WTC11 (cell line): ENCODE results near the gene C1orf232. TPM values are rescaled to one million over a fixed set of nuclear protein-coding genes. Genes with fewer than 3 reads are reported as not detected.

Source experiments
- ATAC-seq: fragments of 200-7000 bp; cut with Tn5 transposase; 2 replicates; pipeline ENCODE4 v1.10.0; 2021; ENCODE audit warnings: mild to moderate bottlenecking, moderate library complexity
- CTCF ChIA-PET: fragments of 300-600 bp; sonication (Branson Sonifier 250); formaldehyde crosslinking; loops from one replicate; lab custom pipeline; 2021; ENCODE audit warnings: antibody characterized with exemption; lab: Charles Lee
- POLR2A ChIA-PET: fragments of 350-600 bp; sonication (Branson Sonifier 250); formaldehyde crosslinking; loops from one replicate; lab custom pipeline; 2021; ENCODE audit warnings: antibody characterized with exemption; lab: Charles Lee
- DNase-seq: peaks from one replicate; pipeline ENCODE4 v3.0.0; 2021; ENCODE audit warnings: low spot score
- H3K27ac Mint-ChIP-seq: 2 replicates; pipeline ENCODE4 v1.8.0; 2021; ENCODE audit warnings: mixed read lengths
- H3K27me3 Mint-ChIP-seq: 2 replicates; pipeline ENCODE4 v1.8.0; 2021; ENCODE audit warnings: low read depth, mild to moderate bottlenecking, moderate library complexity, mixed read lengths
- H3K36me3 Mint-ChIP-seq: 2 replicates; pipeline ENCODE4 v1.8.0; 2021; ENCODE audit warnings: mixed read lengths
- H3K4me1 Mint-ChIP-seq: 2 replicates; pipeline ENCODE4 v1.8.0; 2022; ENCODE audit warnings: mixed read lengths
- H3K4me3 Mint-ChIP-seq: 2 replicates; pipeline ENCODE4 v1.8.0; 2021; ENCODE audit warnings: mild to moderate bottlenecking, moderate library complexity, mixed read lengths
- H3K9me3 Mint-ChIP-seq: 2 replicates; pipeline ENCODE4 v1.8.0; 2021; ENCODE audit warnings: mixed read lengths
- ATF1 ChIP-seq: sonication (generic); formaldehyde crosslinking; IDR thresholded peaks from 2 replicates; pipeline ENCODE4 v1.8.1; 2023; ENCODE audit warnings: mild to moderate bottlenecking, moderate library complexity, missing genetic modification reagents
- CBFB ChIP-seq: sonication (generic); formaldehyde crosslinking; IDR thresholded peaks from 2 replicates; pipeline ENCODE4 v1.8.1; 2022; ENCODE audit warnings: mild to moderate bottlenecking, low read depth, missing genetic modification reagents
- E2F5 ChIP-seq: sonication (generic); formaldehyde crosslinking; IDR thresholded peaks from 2 replicates; pipeline ENCODE4 v1.8.1; 2022; ENCODE audit warnings: mild to moderate bottlenecking, moderate library complexity, missing genetic modification reagents
- ELF4 ChIP-seq: sonication (generic); formaldehyde crosslinking; IDR thresholded peaks from 2 replicates; pipeline ENCODE4 v1.8.1; 2022; ENCODE audit warnings: low read depth, mild to moderate bottlenecking, moderate library complexity, missing genetic modification reagents
- FOXK1 ChIP-seq: sonication (generic); formaldehyde crosslinking; IDR thresholded peaks from 2 replicates; pipeline ENCODE4 v1.8.0; 2022; ENCODE audit warnings: mild to moderate bottlenecking, moderate library complexity, missing genetic modification reagents
- IRF1 ChIP-seq: sonication (generic); formaldehyde crosslinking; IDR thresholded peaks from 2 replicates; pipeline ENCODE4 v1.8.0; 2023; ENCODE audit warnings: missing genetic modification reagents
- NR2C2 ChIP-seq: sonication (generic); formaldehyde crosslinking; IDR thresholded peaks from 2 replicates; pipeline ENCODE4 v1.8.0; 2022; ENCODE audit warnings: mild to moderate bottlenecking, missing genetic modification reagents
- PRRX2 ChIP-seq: fragments of 250-450 bp; sonication (Bioruptor Pico); IDR thresholded peaks from 2 replicates; pipeline ENCODE4 v1.8.0; 2021; ENCODE audit warnings: mild to moderate bottlenecking
- RELA ChIP-seq: sonication (generic); formaldehyde crosslinking; IDR thresholded peaks from 2 replicates; pipeline ENCODE4 v1.8.1; 2022; ENCODE audit warnings: missing genetic modification reagents, mild to moderate bottlenecking, borderline replicate concordance
- SMAD3 ChIP-seq: sonication (generic); formaldehyde crosslinking; IDR thresholded peaks from 2 replicates; pipeline ENCODE4 v1.8.0; 2022; ENCODE audit warnings: missing genetic modification reagents, mild to moderate bottlenecking, borderline replicate concordance
- TEAD1 ChIP-seq: sonication (generic); formaldehyde crosslinking; IDR thresholded peaks from 2 replicates; pipeline ENCODE4 v1.8.0; 2022; ENCODE audit warnings: mild to moderate bottlenecking, missing genetic modification reagents
- TEAD4 ChIP-seq: sonication (generic); formaldehyde crosslinking; IDR thresholded peaks from 2 replicates; pipeline ENCODE4 v1.8.0; 2022; ENCODE audit warnings: mild to moderate bottlenecking, missing genetic modification reagents
- USF1 ChIP-seq: sonication (generic); formaldehyde crosslinking; IDR thresholded peaks from 2 replicates; pipeline ENCODE4 v1.8.0; 2022; ENCODE audit warnings: mild to moderate bottlenecking, missing genetic modification reagents
- USF2 ChIP-seq: sonication (generic); formaldehyde crosslinking; IDR thresholded peaks from 2 replicates; pipeline ENCODE4 v1.8.1; 2023; ENCODE audit warnings: mild to moderate bottlenecking, missing genetic modification reagents, moderate library complexity
- ZBTB21 ChIP-seq: sonication (generic); formaldehyde crosslinking; IDR thresholded peaks from 2 replicates; pipeline ENCODE4 v1.8.1; 2023; ENCODE audit warnings: mild to moderate bottlenecking, missing genetic modification reagents, borderline replicate concordance
- ZMAT4 ChIP-seq: fragments of 250-450 bp; sonication (Bioruptor Pico); IDR thresholded peaks from 2 replicates; pipeline ENCODE4 v1.9.0; 2021; ENCODE audit warnings: mild to moderate bottlenecking
- ZNF138 ChIP-seq: sonication (generic); formaldehyde crosslinking; conservative IDR thresholded peaks from 2 replicates; pipeline ENCODE4 v1.8.1; 2022; ENCODE audit warnings: mild to moderate bottlenecking, moderate library complexity, missing genetic modification reagents
- ZNF281 ChIP-seq: sonication (generic); formaldehyde crosslinking; IDR thresholded peaks from 2 replicates; pipeline ENCODE4 v1.8.0; 2023; ENCODE audit warnings: mild to moderate bottlenecking, missing genetic modification reagents
- ZNF416 ChIP-seq: fragments of 250-450 bp; sonication (Bioruptor Pico); IDR thresholded peaks from 2 replicates; pipeline ENCODE4 v1.9.0; 2021; ENCODE audit warnings: mild to moderate bottlenecking, inconsistent platforms
- ZNF423 ChIP-seq: fragments of 250-450 bp; sonication (Bioruptor Pico); IDR thresholded peaks from 2 replicates; pipeline ENCODE4 v2.1.2; 2022; ENCODE audit warnings: mild to moderate bottlenecking, moderate library complexity
- ZNF425 ChIP-seq: fragments of 250-450 bp; sonication (Bioruptor Pico); conservative IDR thresholded peaks from 2 replicates; pipeline ENCODE4 v1.9.0; 2021; ENCODE audit warnings: mild to moderate bottlenecking
- ZNF512 ChIP-seq: sonication (generic); formaldehyde crosslinking; IDR thresholded peaks from 2 replicates; pipeline ENCODE4 v1.8.1; 2022; ENCODE audit warnings: missing genetic modification reagents, borderline replicate concordance
- ZSCAN18 ChIP-seq: fragments of 250-450 bp; sonication (Bioruptor Pico); IDR thresholded peaks from 2 replicates; pipeline ENCODE4 v2.1.2; 2022; ENCODE audit warnings: mild to moderate bottlenecking, moderate library complexity
- total RNA-seq: library from RNA; stranded (reverse); gene quantifications from 3 replicates; pipeline ENCODE4 v1.2.3, GENCODE V29; 2021

Gene C1orf232
- total RNA-seq, 1 experiment from 2014 or later: not detected

GRCh38 chr1:26158271-26158907 is 10.4 kb downstream of the C1orf232 start (continued):
- TF ChIP-seq ZNF281: no peak
- no peak for TF ChIP-seq FOXK1 (CRISPR knock-in tag)
- no peak for TF ChIP-seq ZNF416
- TF ChIP-seq ZSCAN18: no peak
- TF ChIP-seq TEAD4 (CRISPR knock-in tag): no peak
- TF ChIP-seq IRF1: no peak
- TF ChIP-seq NR2C2 (CRISPR knock-in tag): no peak

- Mint-ChIP-seq H3K4me3 (peak overlapping the region; percentile 61), H3K27me3 (peaks cover 98% of the 10 kb centered on the region), H3K4me1 (peaks cover 59% of the 10 kb centered on the region), H3K36me3 (no peaks in the 10 kb centered on the region), H3K9me3 (no peaks in the 10 kb centered on the region), H3K27ac (no peak overlapping the region)
- peak; percentile 23 for ATAC-seq
- DNase-seq: peak; percentile 69
- POLR2A ChIA-PET: interaction anchor here (0.6 to 1.4 kb wide), 4 partner anchors 13 to 1316 kb away, joined by 3 to 7 read pairs (median 3); partner anchors contain the start of gene ZNF593
- CTCF ChIA-PET: interaction anchor here (0.8 to 4.8 kb wide), 20 partner anchors 8 to 260 kb away, joined by 3 to 65 read pairs (median 5); partner anchors contain the start of genes CATSPER4, CEP85, CNKSR1 and PAFAH2
- TF ChIP-seq ELF4 (CRISPR knock-in tag) (no peak), ZNF425 (CRISPR knock-in tag) (no peak), ZMAT4 (CRISPR knock-in tag) (no peak), PRRX2 (CRISPR knock-in tag) (no peak), CBFB (no peak), E2F5 (CRISPR knock-in tag) (peak; percentile 39; the same call in 1 of the 2 replicates), TEAD1 (no peak), SMAD3 (0 out of 2 replicates have a peak, but pooled peaks have one; percentile 24), USF1 (CRISPR knock-in tag) (no peak), USF2 (CRISPR knock-in tag) (no peak), ZNF138 (CRISPR knock-in tag) (no peak), ZBTB21 (CRISPR knock-in tag) (no peak), ZNF423 (CRISPR knock-in tag) (peak; percentile 38; the same call in 1 of the 2 replicates), ATF1 (no peak), ZNF512 (CRISPR knock-in tag) (no peak), RELA (CRISPR knock-in tag) (no peak)
These were observed 12.3 kb downstream of the C1orf232 start for GRCh38 chr1:26156285-26157038.
